Measurements from ENCODE around the gene CCDC195. TPM values are rescaled to one million over a fixed set of nuclear protein-coding genes. Genes with fewer than 3 reads are reported as not detected.

CCDC195 gene
- polyA plus RNA-seq, 1 donor (not counting 4 experiments of a cell fraction or from before 2014, with no cell fraction given), result not detected

DNA sequence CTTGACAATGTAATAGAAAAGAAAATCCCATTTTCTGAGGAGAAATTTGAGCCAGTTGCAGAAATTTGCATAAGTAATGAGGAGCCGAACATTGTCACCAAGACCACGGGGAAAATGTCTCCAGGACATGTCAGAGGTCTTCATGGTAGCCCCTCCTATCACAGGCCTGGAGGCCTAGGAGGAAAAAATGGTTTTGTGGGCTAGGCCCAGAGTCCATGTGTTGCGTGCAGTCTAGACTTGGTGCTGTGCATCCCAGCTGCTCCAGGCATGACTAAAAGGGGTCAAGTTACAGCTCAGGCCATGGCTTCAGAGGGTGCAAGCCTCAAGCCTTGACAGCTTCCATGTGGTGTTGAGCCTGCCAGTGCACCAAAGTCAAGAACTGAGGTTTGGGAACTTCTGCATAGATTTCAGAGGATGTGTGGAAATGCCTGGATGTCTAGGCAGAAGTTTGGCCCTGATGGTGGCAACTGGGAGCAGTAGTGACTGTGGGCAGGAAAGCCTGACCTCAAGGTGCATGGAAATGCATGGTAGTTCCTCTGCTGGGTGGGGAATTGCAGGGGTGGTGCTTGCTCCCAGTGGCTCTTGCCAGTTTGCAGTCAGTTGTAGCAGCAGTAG, 41.9 kb upstream of the CCDC195 start:
- dilution Hi-C loops (cut with MboI; ENCODE audit: extremely low pct_ligation_motif_present, low sequenced_read_pairs), result no loop called here
- H3K9ac ChIP-seq (ENCODE audit: control insufficient read depth, extremely low read depth, insufficient read depth, low read length), result no peak overlapping the region
- no peaks in the 10 kb centered on the region for H3K9me1 ChIP-seq (ENCODE audit: control insufficient read depth, extremely low read depth, insufficient read depth, low read length)
- H3K4me3 ChIP-seq (ENCODE audit: control insufficient read depth in 2 of 3, extremely low read depth in 1 of 3, insufficient read depth in 2 of 3, low read depth in 1 of 3, low read length in 3 of 3), result no peak overlapping the region
- no peaks in the 10 kb centered on the region for H3K79me2 ChIP-seq (ENCODE audit: control insufficient read depth, insufficient read depth, low read length)
- H4K20me1 ChIP-seq (ENCODE audit: control insufficient read depth, extremely low read depth, insufficient read depth, low read length), result no peaks in the 10 kb centered on the region
- no peak for TF ChIP-seq EZH2 (IDR thresholded peaks at IDR 0.05; ENCODE audit: low read length)
- no peak overlapping the region for H2AFZ ChIP-seq (ENCODE audit: control insufficient read depth, low read length)
- no peak overlapping the region for H3K27ac ChIP-seq (ENCODE audit: control insufficient read depth, insufficient read depth, low read length)
- no peak for FAIRE-seq
- H3K36me3 ChIP-seq (ENCODE audit: control insufficient read depth in 2 of 2, extremely low read depth in 1 of 2, insufficient read depth in 2 of 2, low read length in 2 of 2), result no peaks in the 10 kb centered on the region
- H3K4me2 ChIP-seq (ENCODE audit: control insufficient read depth, extremely low read depth, insufficient read depth, low read depth, low read length), result no peak overlapping the region
- peaks cover 6% of the 10 kb centered on the region for H3K4me1 ChIP-seq (ENCODE audit: control insufficient read depth, extremely low read depth, insufficient read depth, low read length)
- peaks cover 7% of the 10 kb centered on the region for H3K9me3 ChIP-seq (ENCODE audit: control insufficient read depth, low read depth, low read length)
- H3K27me3 ChIP-seq (ENCODE audit: control insufficient read depth, extremely low read depth, insufficient read depth, low read length), result no peaks in the 10 kb centered on the region
- no peak for DNase-seq (ENCODE audit: low read depth, low spot score)

DNA sequence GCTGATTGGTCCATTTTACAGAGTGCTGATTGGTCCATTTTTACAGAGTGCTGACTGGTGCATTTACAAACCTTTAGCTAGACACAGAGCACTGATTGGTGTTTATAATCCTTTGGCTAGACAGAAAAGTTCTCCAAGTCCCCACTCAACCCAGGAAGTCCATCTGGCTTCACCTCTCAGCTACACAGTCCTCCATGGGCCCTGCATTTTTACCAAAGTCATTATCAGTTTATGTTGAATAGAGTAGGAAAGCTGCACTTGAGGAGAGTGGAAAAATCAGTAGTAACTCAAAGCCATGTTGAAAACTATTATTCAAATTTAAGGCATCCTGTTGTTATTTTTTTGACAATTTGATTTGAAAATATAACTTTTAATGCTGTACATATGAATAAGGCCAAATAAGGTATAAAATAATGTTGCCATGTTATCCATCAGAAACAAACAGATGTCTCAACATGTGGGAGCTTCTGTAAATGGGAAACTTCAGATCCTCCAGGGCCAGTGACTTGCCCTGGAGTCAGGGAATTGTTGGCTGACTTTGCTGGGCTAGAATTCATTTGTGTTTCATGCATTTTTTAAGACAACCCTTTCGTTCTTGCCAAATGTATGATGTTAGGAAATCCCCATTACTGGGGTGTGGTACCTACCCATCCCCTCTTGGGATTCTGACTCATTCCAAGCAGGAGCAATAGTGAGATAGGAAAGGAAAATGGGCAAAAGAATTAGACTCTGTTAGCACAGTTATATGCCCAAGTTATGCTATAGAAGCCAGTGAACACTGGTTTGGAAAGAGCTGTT, 37.8 kb upstream of the CCDC195 start:
- dilution Hi-C loops (cut with MboI; ENCODE audit: extremely low pct_ligation_motif_present, low sequenced_read_pairs), result no loop called here
- DNase-seq (ENCODE audit: low read depth, low spot score) (no peak), FAIRE-seq (no peak)
- Histone ChIP-seq H3K9me1 (ENCODE audit: control insufficient read depth, extremely low read depth, insufficient read depth, low read length) (no peaks in the 10 kb centered on the region), H3K9ac (ENCODE audit: control insufficient read depth, extremely low read depth, insufficient read depth, low read length) (no peak overlapping the region), H4K20me1 (ENCODE audit: control insufficient read depth, extremely low read depth, insufficient read depth, low read length) (no peaks in the 10 kb centered on the region), H3K4me1 (ENCODE audit: control insufficient read depth, extremely low read depth, insufficient read depth, low read length) (peaks cover 6% of the 10 kb centered on the region), H3K27ac (ENCODE audit: control insufficient read depth, insufficient read depth, low read length) (peak overlapping the region; percentile 29), H3K4me2 (ENCODE audit: control insufficient read depth, extremely low read depth, insufficient read depth, low read depth, low read length) (no peak overlapping the region), H3K4me3 (ENCODE audit: control insufficient read depth in 2 of 3, extremely low read depth in 1 of 3, insufficient read depth in 2 of 3, low read depth in 1 of 3, low read length in 3 of 3) (no peak overlapping the region), H3K36me3 (ENCODE audit: control insufficient read depth in 2 of 2, extremely low read depth in 1 of 2, insufficient read depth in 2 of 2, low read length in 2 of 2) (no peaks in the 10 kb centered on the region), H2AFZ (ENCODE audit: control insufficient read depth, low read length) (no peak overlapping the region), H3K9me3 (ENCODE audit: control insufficient read depth, low read depth, low read length) (peaks cover 7% of the 10 kb centered on the region), H3K27me3 (ENCODE audit: control insufficient read depth, extremely low read depth, insufficient read depth, low read length) (no peaks in the 10 kb centered on the region), H3K79me2 (ENCODE audit: control insufficient read depth, insufficient read depth, low read length) (no peaks in the 10 kb centered on the region)
- no peak for TF ChIP-seq EZH2 (IDR thresholded peaks at IDR 0.05; ENCODE audit: low read length)
- TF ChIP-seq, protein P1, sequence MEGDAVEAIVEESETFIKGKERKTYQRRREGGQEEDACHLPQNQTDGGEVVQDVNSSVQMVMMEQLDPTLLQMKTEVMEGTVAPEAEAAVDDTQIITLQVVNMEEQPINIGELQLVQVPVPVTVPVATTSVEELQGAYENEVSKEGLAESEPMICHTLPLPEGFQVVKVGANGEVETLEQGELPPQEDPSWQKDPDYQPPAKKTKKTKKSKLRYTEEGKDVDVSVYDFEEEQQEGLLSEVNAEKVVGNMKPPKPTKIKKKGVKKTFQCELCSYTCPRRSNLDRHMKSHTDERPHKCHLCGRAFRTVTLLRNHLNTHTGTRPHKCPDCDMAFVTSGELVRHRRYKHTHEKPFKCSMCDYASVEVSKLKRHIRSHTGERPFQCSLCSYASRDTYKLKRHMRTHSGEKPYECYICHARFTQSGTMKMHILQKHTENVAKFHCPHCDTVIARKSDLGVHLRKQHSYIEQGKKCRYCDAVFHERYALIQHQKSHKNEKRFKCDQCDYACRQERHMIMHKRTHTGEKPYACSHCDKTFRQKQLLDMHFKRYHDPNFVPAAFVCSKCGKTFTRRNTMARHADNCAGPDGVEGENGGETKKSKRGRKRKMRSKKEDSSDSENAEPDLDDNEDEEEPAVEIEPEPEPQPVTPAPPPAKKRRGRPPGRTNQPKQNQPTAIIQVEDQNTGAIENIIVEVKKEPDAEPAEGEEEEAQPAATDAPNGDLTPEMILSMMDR (optimal IDR thresholded peaks at IDR 0.05 in 1 of 3, IDR thresholded peaks at IDR 0.05 in 1 of 3, conservative IDR thresholded peaks at IDR 0.05 in 1 of 3; ENCODE audit: extremely low read depth in 1 of 3, insufficient read depth in 2 of 3, low read length in 3 of 3), result no peak
